ENCODE results near the gene SUZ12.

GRCh38 chr17:31907342-31907962 is 29.4 kb upstream of the SUZ12 start:
- TF ChIP-seq ZNF302 (CRISPR knock-in tag; IDR thresholded peaks at IDR 0.05) (no peak), CTCF (IDR thresholded peaks at IDR 0.05) (no peak), RFX5 (IDR thresholded peaks at IDR 0.05) (no peak), MYC (IDR thresholded peaks at IDR 0.05; ENCODE audit: borderline replicate concordance, low read length) (no peak)
- TF ChIP-seq, protein P1, sequence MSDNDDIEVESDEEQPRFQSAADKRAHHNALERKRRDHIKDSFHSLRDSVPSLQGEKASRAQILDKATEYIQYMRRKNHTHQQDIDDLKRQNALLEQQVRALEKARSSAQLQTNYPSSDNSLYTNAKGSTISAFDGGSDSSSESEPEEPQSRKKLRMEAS (IDR thresholded peaks at IDR 0.05): no peak
- TF ChIP-seq, protein P2, sequence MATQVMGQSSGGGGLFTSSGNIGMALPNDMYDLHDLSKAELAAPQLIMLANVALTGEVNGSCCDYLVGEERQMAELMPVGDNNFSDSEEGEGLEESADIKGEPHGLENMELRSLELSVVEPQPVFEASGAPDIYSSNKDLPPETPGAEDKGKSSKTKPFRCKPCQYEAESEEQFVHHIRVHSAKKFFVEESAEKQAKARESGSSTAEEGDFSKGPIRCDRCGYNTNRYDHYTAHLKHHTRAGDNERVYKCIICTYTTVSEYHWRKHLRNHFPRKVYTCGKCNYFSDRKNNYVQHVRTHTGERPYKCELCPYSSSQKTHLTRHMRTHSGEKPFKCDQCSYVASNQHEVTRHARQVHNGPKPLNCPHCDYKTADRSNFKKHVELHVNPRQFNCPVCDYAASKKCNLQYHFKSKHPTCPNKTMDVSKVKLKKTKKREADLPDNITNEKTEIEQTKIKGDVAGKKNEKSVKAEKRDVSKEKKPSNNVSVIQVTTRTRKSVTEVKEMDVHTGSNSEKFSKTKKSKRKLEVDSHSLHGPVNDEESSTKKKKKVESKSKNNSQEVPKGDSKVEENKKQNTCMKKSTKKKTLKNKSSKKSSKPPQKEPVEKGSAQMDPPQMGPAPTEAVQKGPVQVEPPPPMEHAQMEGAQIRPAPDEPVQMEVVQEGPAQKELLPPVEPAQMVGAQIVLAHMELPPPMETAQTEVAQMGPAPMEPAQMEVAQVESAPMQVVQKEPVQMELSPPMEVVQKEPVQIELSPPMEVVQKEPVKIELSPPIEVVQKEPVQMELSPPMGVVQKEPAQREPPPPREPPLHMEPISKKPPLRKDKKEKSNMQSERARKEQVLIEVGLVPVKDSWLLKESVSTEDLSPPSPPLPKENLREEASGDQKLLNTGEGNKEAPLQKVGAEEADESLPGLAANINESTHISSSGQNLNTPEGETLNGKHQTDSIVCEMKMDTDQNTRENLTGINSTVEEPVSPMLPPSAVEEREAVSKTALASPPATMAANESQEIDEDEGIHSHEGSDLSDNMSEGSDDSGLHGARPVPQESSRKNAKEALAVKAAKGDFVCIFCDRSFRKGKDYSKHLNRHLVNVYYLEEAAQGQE (IDR thresholded peaks at IDR 0.05): no peak

Measured in A549 (cell line).